CD4-positive, alpha-beta T cell treated with Interleukin-17A for 4 hours (primary cell): Measurements from ENCODE around the gene IL12RB1.
"Not testable (repeated sequence)": the region's sequence is repeated elsewhere in the genome, so short reads cannot be mapped to it uniquely, and the experiment has no call there.

ENCODE experiments used
- DNase-seq: peaks from one replicate; pipeline ENCODE4 v3.0.0-alpha.2; 2020; ENCODE audit warnings: mixed read lengths

Gene IL12RB1

GRCh38 chr19:18044825-18045304 is 41.9 kb downstream of the IL12RB1 start:
- peak; percentile 88 for DNase-seq

- DNase-seq, result no peak
Observed at GRCh38 chr19:18043676-18044075, 43.1 kb downstream of the IL12RB1 start.

GRCh38 chr19:18041054-18041453 is 45.7 kb downstream of the IL12RB1 start:
- no peak for DNase-seq

GRCh38 chr19:18032102-18032501 is 54.6 kb downstream of the IL12RB1 start:
- not testable (repeated sequence) for DNase-seq

GRCh38 chr19:18031401-18031800 is 55.3 kb downstream of the IL12RB1 start:
- DNase-seq, result peak; percentile 16

- peak; percentile 21 for DNase-seq
Observed at GRCh38 chr19:18029617-18030338, 57.0 kb downstream of the IL12RB1 start.

GRCh38 chr19:18027151-18027550 is 59.6 kb downstream of the IL12RB1 start:
- DNase-seq, result no peak

- DNase-seq, result peak; percentile 90
Observed at GRCh38 chr19:18023622-18024251, 63.0 kb downstream of the IL12RB1 start.

- DNase-seq, result peak; percentile 92
Observed at GRCh38 chr19:18021121-18021755, 65.5 kb downstream of the IL12RB1 start.

GRCh38 chr19:18020212-18021085 is 66.3 kb downstream of the IL12RB1 start:
- no peak for DNase-seq

- DNase-seq, result peak; percentile 36
Observed at GRCh38 chr19:18017275-18018083, 69.3 kb downstream of the IL12RB1 start.

GRCh38 chr19:18016209-18016910 is 70.4 kb downstream of the IL12RB1 start:
- peak; percentile 36 for DNase-seq

GRCh38 chr19:18014197-18014596 is 72.5 kb downstream of the IL12RB1 start:
- peak; percentile 78 for DNase-seq

- peak; percentile 37 for DNase-seq
Observed at GRCh38 chr19:18013210-18014111, 73.3 kb downstream of the IL12RB1 start.

- DNase-seq, result no peak
Observed at GRCh38 chr19:18010149-18010548, 76.6 kb downstream of the IL12RB1 start.

GRCh38 chr19:18009412-18010066 is 77.2 kb downstream of the IL12RB1 start:
- DNase-seq, result peak; percentile 55
